Vagina (tissue), 2 donors: ENCODE results near the gene RBM20.

Source experiments
- CTCF ChIP-seq, 3 experiments: fragments of 450-650 bp in 2 of 3; fragments of 200-600 bp in 1 of 3; sonication (generic) in 1 of 3; IDR thresholded peaks; one replicate each; pipeline ENCODE4 v1.5.1; 2017 to 2019; ENCODE audit warnings: antibody characterized with exemption in 3 of 3, mild to moderate bottlenecking in 2 of 3, moderate library complexity in 2 of 3
- POLR2A ChIP-seq, 2 donors: fragments of 450-650 bp; IDR thresholded peaks; one replicate each; pipeline ENCODE4 v1.6.1; 2017; ENCODE audit warnings: antibody characterized with exemption in 2 of 2, mild to moderate bottlenecking in 2 of 2, moderate library complexity in 2 of 2
- POLR2AphosphoS5 ChIP-seq, 2 donors: sonication (generic); formaldehyde crosslinking; IDR thresholded peaks; one replicate each; pipeline ENCODE4 v1.9.0; 2017; ENCODE audit warnings: antibody characterized with exemption in 2 of 2, mild to moderate bottlenecking in 2 of 2, low read depth in 1 of 2; ENCODE audit not compliant: insufficient read depth in 1 of 2

DNA sequence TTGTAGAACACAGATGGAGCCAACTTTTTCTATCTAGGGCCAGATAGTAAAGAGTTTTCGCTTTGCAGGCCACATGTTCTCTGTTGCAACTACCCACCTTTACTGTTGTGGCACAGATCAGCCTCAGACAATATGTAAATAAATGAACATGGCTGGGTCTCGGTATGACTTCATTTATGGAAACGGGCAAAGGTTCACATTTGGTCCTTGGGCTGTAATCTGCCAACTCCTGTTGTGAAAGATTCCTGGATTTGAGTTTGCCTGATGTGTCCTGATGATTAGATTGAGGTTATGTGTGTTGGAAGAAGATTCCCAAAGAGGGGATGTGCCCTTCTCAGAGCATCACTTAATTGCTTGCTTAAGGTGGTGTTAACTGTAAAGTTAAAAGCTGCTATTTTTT is 38.2 kb downstream of the RBM20 start:
- TF ChIP-seq POLR2A (IDR thresholded peaks at IDR 0.05), result no peak
- TF ChIP-seq POLR2AphosphoS5 (IDR thresholded peaks at IDR 0.05; ENCODE audit: insufficient read depth in 1 of 2, low read depth in 1 of 2), result no peak
- no peak for TF ChIP-seq CTCF (IDR thresholded peaks at IDR 0.05)
